SK-N-SH (cell line): ENCODE measurements around the gene P4HA1. TPM values are rescaled to one million over a fixed set of nuclear protein-coding genes. Genes with fewer than 3 reads are reported as not detected.
"Not testable (repeated sequence)": the region's sequence is repeated elsewhere in the genome, so short reads cannot be mapped to it uniquely, and the experiment has no call there.

Source experiments
- CTCF ChIA-PET: fragments of 300-600, 350-600 bp; formaldehyde crosslinking; extraction: SDS; loops from one replicate; lab custom pipeline; 2021; lab: Yijun Ruan, JAX
- POLR2A ChIA-PET: fragments of 350-600 bp; sonication (Branson Sonifier 250); formaldehyde crosslinking; extraction: SDS; loops from one replicate; lab custom pipeline; 2020; ENCODE audit warnings: antibody characterized with exemption, inconsistent platforms; lab: Yijun Ruan, JAX
- DNase-seq: peaks from one replicate; pipeline ENCODE4 v3.0.0; 2012
- H2AFZ ChIP-seq: fragments of 200-600 bp; sonication (generic); 2 replicates; pipeline ENCODE4 v1.8.1; 2016; ENCODE audit warnings: antibody characterized with exemption, mild to moderate bottlenecking, low read depth
- H3F3A ChIP-seq: fragments of 200-600 bp; sonication (generic); replicated peaks from 2 replicates; pipeline ENCODE3; 2016; ENCODE audit warnings: antibody characterized with exemption, mild to moderate bottlenecking; ENCODE audit not compliant: insufficient read depth
- H3K27ac ChIP-seq, 2 experiments: fragments of 200-500 bp in 1 of 2; fragments of 200-600 bp in 1 of 2; sonication (Bioruptor generic) in 1 of 2; sonication (generic), shearing (Covaris generic) in 1 of 2; 2 replicates each; pipeline versions ENCODE4 v1.5.1 to v1.6.1; 2014 to 2016; ENCODE audit warnings: low read depth in 2 of 2, inconsistent platforms in 1 of 2, low read length in 1 of 2, mild to moderate bottlenecking in 1 of 2, mixed read lengths in 1 of 2
- H3K27me3 ChIP-seq: fragments of 200-600 bp; sonication (generic), shearing (Covaris generic); 2 replicates; pipeline ENCODE4 v1.6.1; 2016; ENCODE audit warnings: mixed run types; ENCODE audit not compliant: insufficient read depth
- H3K36me3 ChIP-seq, 2 experiments: fragments of 200-500 bp in 1 of 2; fragments of 200-600 bp in 1 of 2; sonication (Bioruptor generic) in 1 of 2; sonication (generic) in 1 of 2; replicated peaks in 1 of 2; 2 replicates each; pipeline versions ENCODE3 to v1.5.1; 2014 to 2016; ENCODE audit warnings: low read length in 1 of 2, mild to moderate bottlenecking in 1 of 2; ENCODE audit not compliant: insufficient read depth in 2 of 2, control insufficient read depth in 1 of 2
- H3K4me1 ChIP-seq, 2 experiments: fragments of 200-500 bp in 1 of 2; fragments of 200-600 bp in 1 of 2; sonication (Bioruptor generic) in 1 of 2; sonication (generic), shearing (Covaris generic) in 1 of 2; 2 replicates each; pipeline versions ENCODE4 v1.5.1 to v1.6.1; 2014 to 2016; ENCODE audit warnings: low read depth in 1 of 2, low read length in 1 of 2, mixed run types in 1 of 2; ENCODE audit not compliant: insufficient read depth in 2 of 2, control insufficient read depth in 1 of 2
- H3K4me2 ChIP-seq: fragments of 200-600 bp; sonication (generic), shearing (Covaris generic); 2 replicates; pipeline ENCODE4 v1.6.1; 2017; ENCODE audit warnings: mixed run types
- H3K4me3 ChIP-seq, 2 experiments: fragments of 200-500 bp in 1 of 2; fragments of 200-600 bp in 1 of 2; sonication (Bioruptor generic) in 1 of 2; sonication (generic), shearing (Covaris generic) in 1 of 2; 2 replicates each; pipeline versions ENCODE4 v1.5.1 to v1.8.1; 2014 to 2016; ENCODE audit warnings: low read depth in 2 of 2, inconsistent platforms in 1 of 2, low read length in 1 of 2, mild to moderate bottlenecking in 1 of 2, mixed read lengths in 1 of 2, moderate library complexity in 1 of 2
- H3K79me2 ChIP-seq: fragments of 200-600 bp; sonication (generic); 2 replicates; pipeline ENCODE4 v1.8.1; 2017; ENCODE audit warnings: mild to moderate bottlenecking; ENCODE audit not compliant: insufficient read depth
- H3K9ac ChIP-seq: fragments of 200-600 bp; sonication (generic); 2 replicates; pipeline ENCODE4 v1.6.1; 2017; ENCODE audit warnings: mixed run types
- H3K9me2 ChIP-seq: fragments of 200-600 bp; sonication (generic); 2 replicates; pipeline ENCODE4 v1.6.1; 2017; ENCODE audit warnings: mixed run types
- H3K9me3 ChIP-seq: fragments of 200-600 bp; sonication (generic); 2 replicates; pipeline ENCODE4 v1.6.1; 2017; ENCODE audit warnings: mixed run types, mild to moderate bottlenecking, moderate library complexity
- H4K20me1 ChIP-seq: fragments of 200-600 bp; sonication (generic); 2 replicates; pipeline ENCODE4 v1.6.1; 2017; ENCODE audit warnings: mild to moderate bottlenecking, mixed run types; ENCODE audit not compliant: insufficient read depth
- CTCF ChIP-seq: fragments of 200-600 bp; sonication (generic); IDR thresholded peaks from 2 replicates; pipeline ENCODE4 v1.6.1; 2017; ENCODE audit warnings: antibody characterized with exemption, mild to moderate bottlenecking, moderate library complexity
- EP300 ChIP-seq, 2 experiments: IDR thresholded peaks; 2 replicates each; pipeline versions ENCODE4 v1.4.0 to v1.6.1; 2012; ENCODE audit warnings: borderline replicate concordance in 1 of 2, low read depth in 1 of 2, low read length in 1 of 2
- EZH2phosphoT487 ChIP-seq: fragments of 200-600 bp; sonication (generic); IDR thresholded peaks from 2 replicates; pipeline ENCODE4 v1.6.1; 2017; ENCODE audit warnings: low read depth, mixed run types, mild to moderate bottlenecking, antibody characterized with exemption, moderate library complexity, borderline replicate concordance
- FOXM1 ChIP-seq: IDR thresholded peaks from 2 replicates; pipeline ENCODE4 v1.4.0; 2012; ENCODE audit warnings: low read depth, mild to moderate bottlenecking
- GATA2 ChIP-seq: sonication (generic); formaldehyde crosslinking; IDR thresholded peaks from 2 replicates; pipeline ENCODE4 v1.5.0; 2020; ENCODE audit warnings: mild to moderate bottlenecking, missing genetic modification reagents
- JUND ChIP-seq: IDR thresholded peaks from 2 replicates; pipeline ENCODE4 v1.4.0; 2012
- NRF1 ChIP-seq: IDR thresholded peaks from 2 replicates; pipeline ENCODE4 v1.6.1; 2012; ENCODE audit warnings: low read depth, mild to moderate bottlenecking, low read length
- POLR2AphosphoS5 ChIP-seq: IDR thresholded peaks from 2 replicates; pipeline ENCODE4 v1.6.1; 2012; ENCODE audit warnings: low read depth, low read length
- RAD21 ChIP-seq: IDR thresholded peaks from 2 replicates; pipeline ENCODE4 v1.6.1; 2012; ENCODE audit warnings: mild to moderate bottlenecking, low read length
- RFX5 ChIP-seq: IDR thresholded peaks from 2 replicates; pipeline ENCODE4 v1.6.1; 2012; ENCODE audit warnings: mild to moderate bottlenecking, improper control_type of control experiment, low read length
- RXRA ChIP-seq: IDR thresholded peaks from 2 replicates; pipeline ENCODE4 v1.4.0; 2012; ENCODE audit warnings: low read depth, mild to moderate bottlenecking, borderline replicate concordance
- SMC3 ChIP-seq: IDR thresholded peaks from 2 replicates; pipeline ENCODE4 v1.6.1; 2012; ENCODE audit warnings: low read depth, low read length, improper control_type of control experiment
- USF1 ChIP-seq: IDR thresholded peaks from 2 replicates; pipeline ENCODE4 v1.4.0; 2012; ENCODE audit warnings: low read depth, borderline replicate concordance
- USF2 ChIP-seq: fragments of 150-350 bp; IDR thresholded peaks from 2 replicates; pipeline ENCODE4 v1.6.1; 2017; ENCODE audit warnings: antibody characterized with exemption, low read length, low read depth, borderline replicate concordance
- ZBTB33 ChIP-seq: IDR thresholded peaks from 2 replicates; pipeline ENCODE4 v1.4.0; 2012; ENCODE audit warnings: low read depth, borderline replicate concordance
- WGBS: methylation state at CpG from one replicate; pipeline ENCODE4 v1.1.6; 2017; ENCODE audit warnings: low lambda C conversion rate; 5-methylcytosine and 5-hydroxymethylcytosine counted together
- polyA plus RNA-seq, 3 experiments: library from polyadenylated mRNA; depleted of rRNA; stranded (reverse); fragments of >200 nt; gene quantifications; 2 replicates each; pipeline ENCODE4 v1.2.3, GENCODE V29; 2012

P4HA1 gene
- polyA plus RNA-seq, 1 of the 3 experiments (the other 2 are of a cell fraction) = 34.8 TPM

- Histone ChIP-seq H2AFZ (no peak overlapping the region), H3K9ac (no peak overlapping the region), H3K4me2 (peak overlapping the region; percentile 34; the same call in 1 of the 2 replicates), H3K79me2 (peaks cover 26% of the 10 kb centered on the region), H3K27ac (peak overlapping the region in 1 of 2 experiments; percentile 27; a peak in 2 of 4 replicates), H3K4me1 (peaks cover 0 to 16% of the 10 kb centered on the region in 2 experiments; a peak in 1 of 4 replicates), H3K4me3 (no peak overlapping the region), H3F3A (peaks cover 35% of the 10 kb centered on the region), H3K27me3 (no peaks in the 10 kb centered on the region), H4K20me1 (no peaks in the 10 kb centered on the region), H3K36me3 (peaks cover 0 to 34% of the 10 kb centered on the region in 2 experiments), H3K9me2 (no peaks in the 10 kb centered on the region), H3K9me3 (no peaks in the 10 kb centered on the region)
- no peak for TF ChIP-seq USF2
- TF ChIP-seq ZBTB33 = no peak
- TF ChIP-seq USF1 = no peak
- no peak for TF ChIP-seq CTCF
- TF ChIP-seq SMC3 = no peak
- TF ChIP-seq FOXM1 = no peak
- no peak for TF ChIP-seq EZH2phosphoT487
- TF ChIP-seq EP300 (IDR thresholded peaks at IDR 0.05; ENCODE audit: borderline replicate concordance in 1 of 2, low read depth in 1 of 2, low read length in 1 of 2) = no peak
- no peak for TF ChIP-seq RFX5
- TF ChIP-seq JUND = no peak
- TF ChIP-seq NRF1 = no peak
- TF ChIP-seq RAD21 = no peak
- no peak for TF ChIP-seq GATA2 (CRISPR knock-in tag)
- no peak for TF ChIP-seq RXRA
- no peak for TF ChIP-seq POLR2AphosphoS5
- CTCF ChIA-PET = interaction anchor here (1.0 to 1.5 kb wide), 3 partner anchors 15 to 150 kb away, joined by 3 to 4 read pairs (median 4); no protein-coding TSS in a partner anchor
- no peak for DNase-seq
- 58% methylated on average over 1 of the region's 1 CpG for WGBS
- POLR2A ChIA-PET = no interaction called here
Measured at GRCh38 chr10:73113551-73113950, 16.9 kb upstream of the P4HA1 start.

GRCh38 chr10:73112032-73112431 lies 15.4 kb upstream of the P4HA1 start:
- peaks cover 29% of the 10 kb centered on the region for H3F3A ChIP-seq
- H3K9me3 ChIP-seq, DNase-seq, H4K20me1 ChIP-seq, H2AFZ ChIP-seq, POLR2A ChIA-PET, H3K27me3 ChIP-seq, H3K4me3 ChIP-seq, H3K9me2 ChIP-seq: not testable (repeated sequence)
- peak overlapping the region; percentile 91; the same call in 1 of the 2 replicates for H3K9ac ChIP-seq
- H3K79me2 ChIP-seq = peaks cover 26% of the 10 kb centered on the region
- 97% methylated on average over 13 of the region's 13 CpGs for WGBS
- peak overlapping the region in 1 of 2 experiments; percentile 96; a peak in 2 of 4 replicates for H3K27ac ChIP-seq
- peaks cover 0 to 12% of the 10 kb centered on the region in 2 experiments; a peak in 1 of 4 replicates for H3K4me1 ChIP-seq
- H3K36me3 ChIP-seq = peaks cover 0 to 32% of the 10 kb centered on the region in 2 experiments
- 0 out of 2 replicates have a peak overlapping the region, but pooled peaks have one; percentile 86 for H3K4me2 ChIP-seq
- CTCF ChIA-PET = interaction anchor here (2.6 to 2.9 kb wide), 2 partner anchors 12 to 16 kb away, joined by 10 to 13 read pairs; partner anchors contain the start of gene P4HA1
